Activated T-helper 17 cell treated with anti-CD3 and anti-CD28 coated beads, Interleukin-2, amount 50 U/mL, for 72 hours (primary cell): ENCODE measurements around the gene ATG14. TPM values are rescaled to one million over a fixed set of nuclear protein-coding genes. Genes with fewer than 3 reads are reported as not detected.
A peak's percentile ranks its signal among the peaks of the same experiment; 100 is the strongest.

Experiments used
- ATAC-seq: fragments of 150-1000 bp; cut with Tn5 transposase; replicated peaks from 2 replicates; pipeline ENCODE4 v1.10.0; 2021; ENCODE audit warnings: mild to moderate bottlenecking, moderate library complexity
- H3K27ac Mint-ChIP-seq: one replicate; pipeline ENCODE4 v1.8.0; 2022; ENCODE audit warnings: mixed read lengths
- H3K27me3 Mint-ChIP-seq: one replicate; pipeline ENCODE4 v1.8.0; 2022; ENCODE audit warnings: mixed read lengths
- H3K36me3 Mint-ChIP-seq: one replicate; pipeline ENCODE4 v1.8.0; 2022; ENCODE audit warnings: low read depth, mild to moderate bottlenecking, mixed read lengths
- H3K4me1 Mint-ChIP-seq: one replicate; pipeline ENCODE4 v1.8.0; 2022; ENCODE audit warnings: mixed read lengths
- H3K4me3 Mint-ChIP-seq: one replicate; pipeline ENCODE4 v1.8.0; 2022; ENCODE audit warnings: mild to moderate bottlenecking, mixed read lengths
- H3K9me3 Mint-ChIP-seq: one replicate; pipeline ENCODE4 v1.8.0; 2022; ENCODE audit warnings: mixed read lengths
- total RNA-seq, 2 donors: library from RNA; stranded (reverse); gene quantifications; one replicate each; pipeline ENCODE4 v1.2.3, GENCODE V29; 2022

The ATG14 gene
- total RNA-seq, 2 donors from 2014 or later, result 6.2 to 8.0 TPM

- Mint-ChIP-seq H3K9me3 (no peaks in the 10 kb centered on the region), H3K27ac (no peak overlapping the region), H3K4me1 (peaks cover 4% of the 10 kb centered on the region), H3K27me3 (no peaks in the 10 kb centered on the region), H3K36me3 (no peaks in the 10 kb centered on the region), H3K4me3 (no peak overlapping the region)
- no peak for ATAC-seq
These were observed 6.8 kb upstream of the ATG14 start for GRCh38 chr14:55418411-55418810.

- H3K27me3 Mint-ChIP-seq, result no peaks in the 10 kb centered on the region
- H3K27ac Mint-ChIP-seq, result no peak overlapping the region
- no peak overlapping the region for H3K4me3 Mint-ChIP-seq
- peaks cover 4% of the 10 kb centered on the region for H3K4me1 Mint-ChIP-seq
- ATAC-seq, result no peak
- no peaks in the 10 kb centered on the region for H3K36me3 Mint-ChIP-seq
- no peaks in the 10 kb centered on the region for H3K9me3 Mint-ChIP-seq
These were observed 6.3 kb upstream of the ATG14 start for GRCh38 chr14:55417955-55418354.

- Mint-ChIP-seq H3K4me1 (peaks cover 4% of the 10 kb centered on the region), H3K36me3 (no peaks in the 10 kb centered on the region), H3K27me3 (no peaks in the 10 kb centered on the region), H3K4me3 (no peak overlapping the region), H3K27ac (no peak overlapping the region), H3K9me3 (no peaks in the 10 kb centered on the region)
- peak; percentile 51 for ATAC-seq
These were observed 5.2 kb upstream of the ATG14 start for GRCh38 chr14:55416866-55417265.

- H3K9me3 Mint-ChIP-seq, result no peaks in the 10 kb centered on the region
- H3K27me3 Mint-ChIP-seq, result no peaks in the 10 kb centered on the region
- no peaks in the 10 kb centered on the region for H3K36me3 Mint-ChIP-seq
- no peak overlapping the region for H3K27ac Mint-ChIP-seq
- no peak for ATAC-seq
- peaks cover 14% of the 10 kb centered on the region for H3K4me1 Mint-ChIP-seq
- no peak overlapping the region for H3K4me3 Mint-ChIP-seq
These were observed 2.9 kb upstream of the ATG14 start for GRCh38 chr14:55414551-55414950.

GRCh38 chr14:55412676-55413075 lies 1.0 kb upstream of the ATG14 start:
- Mint-ChIP-seq H3K27ac (no peak overlapping the region), H3K4me1 (peaks cover 22% of the 10 kb centered on the region), H3K9me3 (no peaks in the 10 kb centered on the region), H3K27me3 (no peaks in the 10 kb centered on the region), H3K36me3 (peaks cover 2% of the 10 kb centered on the region), H3K4me3 (peak overlapping the region; percentile 86)
- no peak for ATAC-seq

GRCh38 chr14:55410876-55411275 lies 754 bp downstream of the ATG14 start:
- H3K27me3 Mint-ChIP-seq, result no peaks in the 10 kb centered on the region
- H3K27ac Mint-ChIP-seq, result peak overlapping the region; percentile 88
- no peaks in the 10 kb centered on the region for H3K9me3 Mint-ChIP-seq
- H3K4me3 Mint-ChIP-seq, result peak overlapping the region; percentile 86
- H3K4me1 Mint-ChIP-seq, result peaks cover 21% of the 10 kb centered on the region
- ATAC-seq, result no peak
- peaks cover 6% of the 10 kb centered on the region for H3K36me3 Mint-ChIP-seq

GRCh38 chr14:55404173-55404854 lies 7.3 kb downstream of the ATG14 start:
- peaks cover 31% of the 10 kb centered on the region for H3K4me1 Mint-ChIP-seq
- H3K36me3 Mint-ChIP-seq, result peaks cover 6% of the 10 kb centered on the region
- no peaks in the 10 kb centered on the region for H3K27me3 Mint-ChIP-seq
- H3K27ac Mint-ChIP-seq, result peak overlapping the region; percentile 68
- ATAC-seq, result peak; percentile 82
- H3K4me3 Mint-ChIP-seq, result peak overlapping the region; percentile 19
- H3K9me3 Mint-ChIP-seq, result no peaks in the 10 kb centered on the region

- H3K9me3 Mint-ChIP-seq, result no peaks in the 10 kb centered on the region
- H3K36me3 Mint-ChIP-seq, result peaks cover 12% of the 10 kb centered on the region
- no peak for ATAC-seq
- H3K4me1 Mint-ChIP-seq, result peaks cover 28% of the 10 kb centered on the region
- H3K27me3 Mint-ChIP-seq, result no peaks in the 10 kb centered on the region
- H3K4me3 Mint-ChIP-seq, result no peak overlapping the region
- H3K27ac Mint-ChIP-seq, result no peak overlapping the region
These were observed 9.9 kb downstream of the ATG14 start for GRCh38 chr14:55401751-55402150.

- Mint-ChIP-seq H3K4me1 (peaks cover 28% of the 10 kb centered on the region), H3K36me3 (peaks cover 29% of the 10 kb centered on the region), H3K27ac (no peak overlapping the region), H3K27me3 (no peaks in the 10 kb centered on the region), H3K4me3 (no peak overlapping the region), H3K9me3 (no peaks in the 10 kb centered on the region)
- ATAC-seq, result peak; percentile 71
These were observed 11.8 kb downstream of the ATG14 start for GRCh38 chr14:55399852-55400251.

GRCh38 chr14:55399183-55399582 lies 12.4 kb downstream of the ATG14 start:
- Mint-ChIP-seq H3K27ac (no peak overlapping the region), H3K4me1 (peaks cover 23% of the 10 kb centered on the region), H3K9me3 (no peaks in the 10 kb centered on the region), H3K27me3 (no peaks in the 10 kb centered on the region), H3K36me3 (peaks cover 35% of the 10 kb centered on the region), H3K4me3 (peak overlapping the region; percentile 25)
- no peak for ATAC-seq

- no peak overlapping the region for H3K27ac Mint-ChIP-seq
- peaks cover 19% of the 10 kb centered on the region for H3K4me1 Mint-ChIP-seq
- ATAC-seq, result peak; percentile 90
- no peaks in the 10 kb centered on the region for H3K9me3 Mint-ChIP-seq
- peak overlapping the region; percentile 25 for H3K4me3 Mint-ChIP-seq
- H3K27me3 Mint-ChIP-seq, result no peaks in the 10 kb centered on the region
- peaks cover 37% of the 10 kb centered on the region for H3K36me3 Mint-ChIP-seq
These were observed 13.0 kb downstream of the ATG14 start for GRCh38 chr14:55398679-55399078.

GRCh38 chr14:55389330-55389729 lies 22.3 kb downstream of the ATG14 start:
- H3K27ac Mint-ChIP-seq, result peak overlapping the region; percentile 60

GRCh38 chr14:55388160-55388559 lies 23.5 kb downstream of the ATG14 start:
- H3K4me1 Mint-ChIP-seq, result peaks cover 36% of the 10 kb centered on the region
- ATAC-seq, result peak; percentile 65
- peak overlapping the region; percentile 60 for H3K27ac Mint-ChIP-seq

More at GRCh38 chr14:55389330-55389729, 22.3 kb downstream of the ATG14 start:
- Mint-ChIP-seq H3K36me3 (peaks cover 62% of the 10 kb centered on the region), H3K4me3 (no peak overlapping the region), H3K9me3 (no peaks in the 10 kb centered on the region), H3K4me1 (peaks cover 32% of the 10 kb centered on the region), H3K27me3 (no peaks in the 10 kb centered on the region)
- no peak for ATAC-seq

GRCh38 chr14:55387121-55387520 lies 24.5 kb downstream of the ATG14 start:
- peaks cover 78% of the 10 kb centered on the region for H3K36me3 Mint-ChIP-seq
- no peak for ATAC-seq
- peak overlapping the region; percentile 81 for H3K4me3 Mint-ChIP-seq
- no peaks in the 10 kb centered on the region for H3K9me3 Mint-ChIP-seq
- H3K4me1 Mint-ChIP-seq, result peaks cover 36% of the 10 kb centered on the region
- peak overlapping the region; percentile 96 for H3K27ac Mint-ChIP-seq
- H3K27me3 Mint-ChIP-seq, result no peaks in the 10 kb centered on the region

More at GRCh38 chr14:55388160-55388559, 23.5 kb downstream of the ATG14 start:
- Mint-ChIP-seq H3K27me3 (no peaks in the 10 kb centered on the region), H3K4me3 (peak overlapping the region; percentile 81), H3K9me3 (no peaks in the 10 kb centered on the region), H3K36me3 (peaks cover 70% of the 10 kb centered on the region)

- Mint-ChIP-seq H3K4me3 (peak overlapping the region; percentile 81), H3K4me1 (peaks cover 36% of the 10 kb centered on the region), H3K27me3 (no peaks in the 10 kb centered on the region), H3K27ac (peak overlapping the region; percentile 96), H3K9me3 (no peaks in the 10 kb centered on the region), H3K36me3 (peaks cover 86% of the 10 kb centered on the region)
- peak; percentile 80 for ATAC-seq
These were observed 25.4 kb downstream of the ATG14 start for GRCh38 chr14:55386037-55386808.
